ENCODE results near the gene OMP.
A peak's percentile ranks its signal among the peaks of the same experiment; 100 is the strongest.

The OMP gene

DNA sequence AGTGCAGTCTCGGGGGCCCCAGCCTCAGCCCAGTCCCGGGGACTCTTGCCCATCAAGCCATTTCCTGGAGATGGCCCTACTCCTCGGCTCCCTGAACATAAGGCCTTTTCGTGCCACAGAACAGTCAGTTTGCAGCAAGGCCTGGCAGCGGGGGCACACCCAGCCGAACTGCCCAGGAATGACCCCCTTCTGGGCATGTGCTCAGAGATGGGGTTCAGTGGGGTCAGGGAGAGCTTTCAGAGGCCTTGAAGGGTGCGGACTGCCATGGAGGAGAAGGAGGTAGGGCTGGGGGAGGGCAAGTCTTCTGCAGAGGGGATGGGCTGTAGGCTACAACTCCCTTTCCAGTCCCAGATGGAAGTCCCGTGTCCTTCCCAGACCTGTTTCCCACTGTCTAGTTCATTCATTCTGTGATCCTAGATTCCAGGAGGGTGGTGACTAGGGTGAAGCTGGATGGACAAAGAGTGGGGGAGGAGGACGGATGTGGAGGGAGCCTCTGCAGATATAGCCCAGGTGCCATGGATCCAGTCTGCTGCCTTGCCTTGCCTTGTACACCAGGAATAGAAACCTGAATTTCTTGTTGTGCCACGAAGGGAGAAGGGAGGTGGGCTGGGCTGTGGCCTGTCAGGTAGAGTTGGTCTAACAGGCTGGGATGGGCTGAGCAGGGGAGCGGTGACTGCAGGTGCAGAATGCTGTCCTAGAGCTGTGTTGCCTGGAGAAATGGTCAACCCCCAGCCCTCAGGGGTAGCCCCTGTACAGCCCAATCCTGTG lies 14.2 kb upstream of the OMP start:
- TF ChIP-seq, protein P1, sequence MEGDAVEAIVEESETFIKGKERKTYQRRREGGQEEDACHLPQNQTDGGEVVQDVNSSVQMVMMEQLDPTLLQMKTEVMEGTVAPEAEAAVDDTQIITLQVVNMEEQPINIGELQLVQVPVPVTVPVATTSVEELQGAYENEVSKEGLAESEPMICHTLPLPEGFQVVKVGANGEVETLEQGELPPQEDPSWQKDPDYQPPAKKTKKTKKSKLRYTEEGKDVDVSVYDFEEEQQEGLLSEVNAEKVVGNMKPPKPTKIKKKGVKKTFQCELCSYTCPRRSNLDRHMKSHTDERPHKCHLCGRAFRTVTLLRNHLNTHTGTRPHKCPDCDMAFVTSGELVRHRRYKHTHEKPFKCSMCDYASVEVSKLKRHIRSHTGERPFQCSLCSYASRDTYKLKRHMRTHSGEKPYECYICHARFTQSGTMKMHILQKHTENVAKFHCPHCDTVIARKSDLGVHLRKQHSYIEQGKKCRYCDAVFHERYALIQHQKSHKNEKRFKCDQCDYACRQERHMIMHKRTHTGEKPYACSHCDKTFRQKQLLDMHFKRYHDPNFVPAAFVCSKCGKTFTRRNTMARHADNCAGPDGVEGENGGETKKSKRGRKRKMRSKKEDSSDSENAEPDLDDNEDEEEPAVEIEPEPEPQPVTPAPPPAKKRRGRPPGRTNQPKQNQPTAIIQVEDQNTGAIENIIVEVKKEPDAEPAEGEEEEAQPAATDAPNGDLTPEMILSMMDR (IDR thresholded peaks at IDR 0.05; ENCODE audit: borderline replicate concordance, insufficient read depth, low read depth, low read length): no peak
- H3K4me3 ChIP-seq (ENCODE audit: low read depth, low read length): no peak overlapping the region

DNA sequence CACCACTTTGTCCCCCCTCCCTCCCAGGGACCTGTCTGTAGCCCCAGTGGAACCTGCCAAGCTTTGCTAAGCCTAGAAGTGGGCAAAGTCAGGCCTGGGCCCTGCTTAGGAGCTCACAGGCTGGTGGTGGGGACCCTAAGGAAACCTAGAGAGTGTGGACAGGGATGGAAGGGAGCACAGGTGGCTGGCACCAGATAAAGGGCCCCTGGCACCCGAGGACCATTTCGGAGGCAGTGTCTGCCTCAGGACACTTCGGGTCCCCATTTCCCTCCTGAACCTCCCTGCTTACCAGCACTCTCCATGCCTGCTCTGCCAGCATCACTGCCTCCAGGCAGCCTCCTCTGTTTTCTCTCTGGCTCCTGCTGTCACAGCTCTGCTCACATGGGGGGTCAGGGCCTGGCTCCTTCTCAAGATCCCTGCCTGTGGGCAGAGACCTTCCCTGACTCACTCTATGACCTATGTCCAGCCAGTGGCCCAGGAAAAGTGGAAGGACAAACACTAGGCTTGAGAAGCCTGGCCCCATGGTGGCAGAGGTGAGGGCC lies 13.6 kb upstream of the OMP start:
- H3K4me3 ChIP-seq (ENCODE audit: low read depth, low read length): no peak overlapping the region
- TF ChIP-seq, protein P1 (IDR thresholded peaks at IDR 0.05; ENCODE audit: borderline replicate concordance, insufficient read depth, low read depth, low read length): no peak

DNA sequence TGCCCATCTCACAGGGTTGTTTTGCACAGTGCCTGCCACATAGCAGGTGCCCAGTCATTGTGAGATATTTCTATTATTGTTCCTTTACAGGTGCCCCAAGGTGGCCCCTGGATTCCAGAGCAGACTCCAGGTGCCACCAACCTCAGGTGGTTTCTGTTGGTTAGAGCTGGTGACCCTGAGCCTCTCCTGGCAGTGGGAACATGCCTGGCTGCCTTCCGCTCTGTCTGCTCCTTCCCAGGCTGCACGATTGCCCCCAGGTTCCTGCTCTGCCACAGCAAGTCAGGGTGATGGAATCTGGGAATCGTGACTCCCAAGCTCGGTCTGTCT lies 12.6 kb upstream of the OMP start:
- H3K4me3 ChIP-seq (ENCODE audit: low read depth, low read length): no peak overlapping the region
- TF ChIP-seq, protein P1 (IDR thresholded peaks at IDR 0.05; ENCODE audit: borderline replicate concordance, insufficient read depth, low read depth, low read length): no peak

DNA sequence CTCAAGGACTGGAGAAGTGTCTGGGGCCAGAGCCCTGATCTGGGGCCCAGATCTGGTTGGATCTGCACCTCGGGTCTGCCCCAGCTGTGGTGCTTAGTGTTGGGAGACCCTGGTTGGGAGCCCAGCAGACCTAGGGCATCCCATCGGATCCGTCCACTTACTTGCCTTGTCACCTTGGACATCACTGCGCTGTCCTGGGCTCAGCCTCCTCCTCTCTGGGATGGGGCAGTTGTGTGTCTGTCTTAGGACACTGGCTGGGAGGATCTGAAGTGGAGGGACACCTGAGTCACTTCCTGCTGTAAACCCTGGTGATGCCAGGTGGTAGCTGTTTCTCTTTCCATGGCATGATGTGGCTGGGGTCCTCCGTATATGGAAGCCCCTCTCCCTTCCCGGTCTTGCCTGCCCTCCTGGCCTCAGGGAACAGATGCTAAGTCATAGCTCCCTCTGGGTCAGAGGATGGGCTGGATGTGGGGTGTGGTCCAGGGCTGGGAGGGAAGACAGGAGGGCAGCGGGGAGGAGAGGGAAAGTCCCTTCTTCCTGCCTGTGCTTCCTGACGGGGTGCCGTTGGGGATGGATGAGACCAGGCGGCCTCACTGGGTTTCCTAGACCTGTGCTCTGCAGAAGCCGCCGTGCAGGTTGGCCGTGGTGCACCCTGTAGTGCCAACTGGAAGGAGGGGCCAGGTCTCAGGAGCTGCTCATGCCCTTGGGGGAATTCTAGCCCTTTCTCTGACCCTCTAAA lies 12.1 kb upstream of the OMP start:
- no peak overlapping the region for H3K4me3 ChIP-seq (ENCODE audit: low read depth, low read length)
- TF ChIP-seq, protein P1 (IDR thresholded peaks at IDR 0.05; ENCODE audit: borderline replicate concordance, insufficient read depth, low read depth, low read length): no peak

DNA sequence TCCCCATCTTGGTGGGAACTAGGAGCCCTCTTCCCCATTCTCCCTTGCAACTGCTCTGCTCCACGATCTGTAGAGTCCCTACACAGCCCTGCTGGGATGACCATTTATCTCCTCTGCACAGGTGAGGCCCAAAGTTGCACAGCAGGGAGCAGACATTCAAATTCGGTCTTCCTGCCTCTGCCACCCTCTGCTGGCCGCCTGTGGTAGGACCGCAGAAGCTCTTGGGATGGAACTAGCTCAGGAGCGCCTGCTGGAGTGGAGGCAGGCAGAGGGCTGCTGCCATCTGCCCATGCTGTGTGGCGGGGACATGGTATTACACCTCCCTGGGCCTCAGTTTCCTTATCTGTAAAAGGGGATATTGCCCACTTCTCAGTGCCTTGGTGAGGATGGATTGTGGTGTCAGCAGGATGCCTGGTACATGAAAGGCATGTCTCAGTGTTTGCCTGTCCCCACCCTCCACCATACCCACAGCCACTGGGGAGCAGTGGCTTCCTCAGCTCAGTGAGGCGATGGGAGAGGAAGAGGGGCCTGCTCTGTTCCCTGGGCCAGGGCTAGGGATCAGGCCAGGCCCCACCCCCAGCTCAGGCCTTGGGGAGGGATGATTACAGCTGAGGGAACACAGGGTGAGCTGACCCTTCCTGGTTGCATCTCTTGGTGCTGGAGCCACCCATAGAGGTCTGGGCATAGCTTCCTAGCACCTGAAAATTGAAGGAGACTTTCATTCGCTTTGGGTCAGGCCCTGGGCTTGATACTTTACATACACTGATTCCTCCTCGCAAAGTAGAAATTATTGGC lies 11.3 kb upstream of the OMP start:
- no peak overlapping the region for H3K4me3 ChIP-seq (ENCODE audit: low read depth, low read length)
- TF ChIP-seq, protein P1 (IDR thresholded peaks at IDR 0.05; ENCODE audit: borderline replicate concordance, insufficient read depth, low read depth, low read length): peak; percentile 92

DNA sequence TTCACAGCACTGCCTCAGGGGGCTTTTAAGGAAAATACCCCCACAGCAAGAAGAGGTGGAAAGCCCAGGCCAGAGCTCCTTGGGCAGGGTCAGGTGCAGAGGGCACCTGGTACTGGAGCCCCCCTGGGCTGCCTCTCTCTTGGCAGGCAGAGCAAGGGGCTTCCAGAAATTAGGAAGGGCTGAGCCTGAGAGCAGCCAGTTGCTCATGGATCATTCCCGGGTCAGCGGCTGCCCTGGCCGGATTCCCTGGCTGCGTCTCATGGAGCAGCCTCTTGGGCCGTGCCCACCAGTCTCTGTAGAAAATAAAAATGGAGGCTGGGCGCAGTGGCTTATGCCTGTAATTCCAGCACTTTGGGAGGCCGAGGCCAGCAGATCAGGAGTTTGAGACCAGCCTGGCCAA lies 10.3 kb upstream of the OMP start:
- H3K4me3 ChIP-seq (ENCODE audit: low read depth, low read length): no peak overlapping the region
- TF ChIP-seq, protein P1 (IDR thresholded peaks at IDR 0.05; ENCODE audit: borderline replicate concordance, insufficient read depth, low read depth, low read length): no peak
